Measurements from ENCODE around the gene DCDC1. TPM values are rescaled to one million over a fixed set of nuclear protein-coding genes. Genes with fewer than 3 reads are reported as not detected.
"Not testable (repeated sequence)": the region's sequence is repeated elsewhere in the genome, so short reads cannot be mapped to it uniquely, and the experiment has no call there.

Gene DCDC1
- total RNA-seq, 3 donors from 2014 or later: 0.19 TPM; not detected in 2

DNA sequence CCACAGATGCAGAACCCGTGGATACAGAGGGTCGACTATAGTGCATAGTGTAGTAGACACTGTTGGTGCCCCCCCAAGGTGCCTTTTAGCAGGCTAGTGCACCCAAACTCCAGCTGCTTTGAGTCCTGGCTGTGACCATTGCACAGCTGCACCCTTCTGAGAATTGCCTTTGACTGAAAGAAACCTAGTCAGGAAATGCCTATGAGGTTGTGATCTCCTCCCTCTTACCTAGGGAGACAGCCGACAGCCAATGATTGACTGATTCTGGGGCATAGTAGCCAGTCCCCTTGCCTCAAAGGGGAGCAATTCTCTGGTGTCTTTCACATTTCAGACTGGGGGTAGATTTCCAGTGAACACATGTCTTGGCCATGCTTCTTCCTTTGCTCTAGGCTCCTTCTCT, 74.2 kb downstream of the DCDC1 start:
- ATAC-seq: no peak
- Mint-ChIP-seq H3K36me3 (ENCODE audit: insufficient read depth) (no peaks in the 10 kb centered on the region), H3K9me3 (no peaks in the 10 kb centered on the region), H3K27me3 (ENCODE audit: low read depth) (peaks cover 2% of the 10 kb centered on the region), H3K4me3 (no peak overlapping the region), H3K4me1 (ENCODE audit: low read depth) (no peaks in the 10 kb centered on the region)
- no peak for DNase-seq

DNA sequence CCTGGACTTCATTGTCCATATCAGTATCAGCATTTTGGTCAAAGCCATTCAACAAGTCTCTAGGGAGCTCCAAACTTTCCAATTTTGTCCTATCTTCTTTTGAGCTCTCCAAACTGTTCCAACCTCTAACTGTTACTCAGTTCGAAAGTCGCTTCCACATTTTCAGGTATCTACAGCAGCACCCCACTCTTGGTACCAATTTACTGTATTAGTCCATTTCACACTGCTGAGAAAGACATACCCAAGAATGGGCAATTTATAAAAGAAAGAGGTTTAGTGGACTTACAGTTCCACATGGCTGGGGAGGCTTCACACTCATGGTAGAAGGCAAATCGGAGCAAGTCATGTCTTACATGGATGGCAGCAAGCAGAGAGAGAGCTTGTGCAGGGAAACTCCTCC, 96.0 kb downstream of the DCDC1 start:
- H3K27me3 Mint-ChIP-seq (ENCODE audit: low read depth); DNase-seq; H3K4me1 Mint-ChIP-seq (ENCODE audit: low read depth); H3K36me3 Mint-ChIP-seq (ENCODE audit: insufficient read depth); H3K4me3 Mint-ChIP-seq; ATAC-seq: not testable (repeated sequence)
- peaks cover 23% of the 10 kb centered on the region for H3K9me3 Mint-ChIP-seq

DNA sequence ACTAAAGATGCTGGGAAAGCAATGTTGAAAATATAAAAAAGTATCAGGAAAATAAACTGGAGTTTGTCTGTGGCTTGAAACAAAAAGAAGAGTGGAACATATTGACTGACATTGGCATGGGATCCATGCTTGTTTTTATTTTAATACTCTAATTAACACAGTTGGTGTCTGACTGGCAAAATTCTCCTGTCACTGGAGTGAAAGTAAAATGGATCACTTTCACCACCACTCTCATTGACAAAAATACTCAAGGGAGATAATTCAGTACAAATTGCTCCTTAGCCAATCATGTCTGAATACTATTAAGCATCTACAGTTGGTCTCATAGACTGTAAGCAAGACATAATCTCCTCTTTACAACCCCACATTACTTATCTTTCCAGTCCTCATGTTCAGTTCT, 101.8 kb downstream of the DCDC1 start:
- Mint-ChIP-seq H3K4me3 (no peak overlapping the region), H3K4me1 (ENCODE audit: low read depth) (no peaks in the 10 kb centered on the region), H3K36me3 (ENCODE audit: insufficient read depth) (no peaks in the 10 kb centered on the region), H3K9me3 (peaks cover 10% of the 10 kb centered on the region), H3K27me3 (ENCODE audit: low read depth) (peaks cover 4% of the 10 kb centered on the region)
- no peak for ATAC-seq
- DNase-seq: no peak

DNA sequence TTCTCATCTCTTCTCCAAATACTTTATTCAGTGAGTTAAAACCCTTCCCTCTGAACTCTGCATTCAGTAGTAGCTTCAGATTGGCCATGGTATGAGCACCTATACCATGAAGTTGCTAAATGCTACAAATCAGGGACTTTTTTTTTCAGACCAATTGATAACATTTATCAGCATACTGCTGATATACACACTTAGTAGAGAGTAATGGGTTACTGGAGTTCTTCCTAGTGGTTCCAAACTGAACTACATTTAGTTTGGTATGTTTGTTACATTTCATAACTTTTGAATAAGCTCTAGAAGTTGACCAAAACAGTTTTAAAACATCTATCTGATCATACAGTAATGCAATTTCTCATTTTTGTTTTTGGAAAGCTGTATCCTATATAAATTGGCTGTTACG, 104.7 kb downstream of the DCDC1 start:
- Mint-ChIP-seq H3K4me3 (no peak overlapping the region), H3K27me3 (ENCODE audit: low read depth) (no peaks in the 10 kb centered on the region), H3K9me3 (no peaks in the 10 kb centered on the region), H3K36me3 (ENCODE audit: insufficient read depth) (no peaks in the 10 kb centered on the region), H3K4me1 (ENCODE audit: low read depth) (no peaks in the 10 kb centered on the region)
- no peak for DNase-seq
- ATAC-seq: no peak

DNA sequence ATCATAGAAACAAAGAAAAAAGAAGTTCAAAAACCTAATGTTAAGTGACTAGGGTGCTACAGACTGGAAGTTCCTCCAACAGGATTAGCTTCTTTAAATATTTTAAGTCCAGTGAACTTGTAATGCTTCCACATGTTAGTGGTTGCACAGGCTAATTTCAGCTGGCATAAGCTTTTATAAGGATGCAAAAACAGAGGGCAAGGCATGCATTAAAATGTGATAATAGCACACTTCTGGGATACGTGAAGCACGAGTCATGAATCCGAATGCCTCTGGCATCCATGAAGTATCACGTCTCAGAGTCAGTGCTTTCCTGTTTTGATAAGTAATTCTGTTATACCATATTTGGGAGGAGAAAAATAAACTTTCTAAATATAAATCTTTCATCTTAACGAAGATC, 106.8 kb downstream of the DCDC1 start:
- no peak for DNase-seq
- H3K36me3 Mint-ChIP-seq (ENCODE audit: insufficient read depth): no peaks in the 10 kb centered on the region
- H3K9me3 Mint-ChIP-seq: no peaks in the 10 kb centered on the region
- no peak for ATAC-seq
- no peaks in the 10 kb centered on the region for H3K4me1 Mint-ChIP-seq (ENCODE audit: low read depth)
- H3K27me3 Mint-ChIP-seq (ENCODE audit: low read depth): no peaks in the 10 kb centered on the region
- H3K4me3 Mint-ChIP-seq: no peak overlapping the region

DNA sequence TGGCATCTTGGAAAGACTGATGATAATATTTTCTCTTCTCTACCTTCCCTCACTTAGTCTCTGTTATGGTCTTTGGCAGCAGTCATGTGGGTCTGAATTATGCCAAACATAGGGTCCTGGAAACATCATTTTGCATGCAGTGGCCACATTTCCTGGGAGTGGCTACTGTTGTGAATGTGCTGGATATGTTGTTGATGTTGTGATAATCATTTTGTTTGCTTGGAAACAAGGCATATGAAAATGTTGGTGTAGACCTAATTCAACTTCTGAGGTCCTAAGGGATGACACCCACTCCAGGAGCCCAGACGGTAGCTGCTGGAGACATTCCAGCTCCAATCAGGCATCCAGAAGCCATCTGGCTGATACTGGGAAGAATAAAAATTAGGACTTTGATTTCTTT, 109.7 kb downstream of the DCDC1 start:
- H3K36me3 Mint-ChIP-seq (ENCODE audit: insufficient read depth): no peaks in the 10 kb centered on the region
- no peaks in the 10 kb centered on the region for H3K9me3 Mint-ChIP-seq
- DNase-seq: no peak
- no peak for ATAC-seq
- no peaks in the 10 kb centered on the region for H3K4me1 Mint-ChIP-seq (ENCODE audit: low read depth)
- no peak overlapping the region for H3K4me3 Mint-ChIP-seq
- no peaks in the 10 kb centered on the region for H3K27me3 Mint-ChIP-seq (ENCODE audit: low read depth)

DNA sequence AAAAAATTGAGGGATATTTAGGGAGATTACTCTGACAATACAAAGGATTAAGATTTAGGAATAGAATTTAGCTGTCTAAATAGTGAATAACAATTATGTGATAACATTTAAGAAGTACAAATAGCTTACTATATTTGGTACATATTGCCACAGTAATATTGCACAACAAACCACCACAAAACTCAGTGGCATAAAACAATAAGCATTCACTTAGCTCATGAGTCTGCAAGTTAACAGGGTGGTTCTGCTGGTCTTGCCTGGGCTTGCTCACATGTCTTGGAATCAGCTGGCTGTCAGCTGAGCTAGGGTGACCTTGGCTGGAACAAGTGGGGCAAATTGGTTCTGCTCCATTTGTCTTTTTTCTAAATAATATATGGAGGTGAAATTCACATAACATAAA, 115.1 kb downstream of the DCDC1 start:
- ATAC-seq (no peak), DNase-seq (no peak)
- Mint-ChIP-seq H3K27me3 (ENCODE audit: low read depth) (peaks cover 4% of the 10 kb centered on the region), H3K4me3 (no peak overlapping the region), H3K36me3 (ENCODE audit: insufficient read depth) (no peaks in the 10 kb centered on the region), H3K9me3 (no peaks in the 10 kb centered on the region), H3K4me1 (ENCODE audit: low read depth) (no peaks in the 10 kb centered on the region)

DNA sequence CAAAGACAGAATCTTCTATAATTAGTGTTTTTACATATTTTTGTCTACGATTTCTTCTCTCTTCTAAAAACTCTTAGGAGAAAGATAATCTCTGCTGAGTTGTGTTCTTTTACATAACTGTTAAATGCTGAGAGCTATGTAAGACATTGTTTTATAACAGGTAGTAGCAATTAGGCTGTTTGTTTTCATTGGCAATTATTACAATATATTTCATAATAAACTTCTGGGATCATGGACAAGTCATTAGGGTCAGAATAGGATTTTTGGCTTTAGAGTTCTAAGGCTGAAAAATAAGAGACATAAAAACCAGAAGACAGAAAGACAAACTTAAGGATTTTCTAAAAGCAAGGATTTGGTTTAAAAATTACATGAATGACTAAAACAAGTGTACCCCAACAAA, 120.8 kb downstream of the DCDC1 start:
- Mint-ChIP-seq H3K4me3 (no peak overlapping the region), H3K36me3 (ENCODE audit: insufficient read depth) (no peaks in the 10 kb centered on the region), H3K4me1 (ENCODE audit: low read depth) (no peaks in the 10 kb centered on the region), H3K9me3 (no peaks in the 10 kb centered on the region), H3K27me3 (ENCODE audit: low read depth) (peaks cover 7% of the 10 kb centered on the region)
- DNase-seq (no peak), ATAC-seq (no peak)

DNA sequence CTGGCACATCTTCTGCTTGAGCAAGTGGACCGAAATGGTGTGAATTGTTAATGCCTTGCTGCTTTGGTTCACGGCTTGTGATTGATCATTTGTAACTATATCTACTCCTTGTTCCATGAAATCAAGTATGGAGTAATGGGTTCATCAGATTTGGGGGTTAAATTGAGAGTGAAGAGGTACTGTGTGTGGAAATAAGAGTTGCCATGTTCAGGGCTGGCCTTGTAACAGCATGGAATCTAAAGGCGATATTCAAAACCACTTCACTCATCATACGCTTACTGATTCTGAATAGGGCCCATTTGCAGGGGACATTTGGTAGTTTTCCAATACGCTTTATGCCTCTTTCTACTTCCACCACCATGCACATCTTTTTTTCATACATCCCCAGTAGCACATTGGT, 122.2 kb downstream of the DCDC1 start:
- ATAC-seq (no peak), DNase-seq (no peak)
- Mint-ChIP-seq H3K36me3 (ENCODE audit: insufficient read depth) (no peaks in the 10 kb centered on the region), H3K4me3 (no peak overlapping the region), H3K27me3 (ENCODE audit: low read depth) (peaks cover 7% of the 10 kb centered on the region), H3K9me3 (no peaks in the 10 kb centered on the region), H3K4me1 (ENCODE audit: low read depth) (no peaks in the 10 kb centered on the region)

DNA sequence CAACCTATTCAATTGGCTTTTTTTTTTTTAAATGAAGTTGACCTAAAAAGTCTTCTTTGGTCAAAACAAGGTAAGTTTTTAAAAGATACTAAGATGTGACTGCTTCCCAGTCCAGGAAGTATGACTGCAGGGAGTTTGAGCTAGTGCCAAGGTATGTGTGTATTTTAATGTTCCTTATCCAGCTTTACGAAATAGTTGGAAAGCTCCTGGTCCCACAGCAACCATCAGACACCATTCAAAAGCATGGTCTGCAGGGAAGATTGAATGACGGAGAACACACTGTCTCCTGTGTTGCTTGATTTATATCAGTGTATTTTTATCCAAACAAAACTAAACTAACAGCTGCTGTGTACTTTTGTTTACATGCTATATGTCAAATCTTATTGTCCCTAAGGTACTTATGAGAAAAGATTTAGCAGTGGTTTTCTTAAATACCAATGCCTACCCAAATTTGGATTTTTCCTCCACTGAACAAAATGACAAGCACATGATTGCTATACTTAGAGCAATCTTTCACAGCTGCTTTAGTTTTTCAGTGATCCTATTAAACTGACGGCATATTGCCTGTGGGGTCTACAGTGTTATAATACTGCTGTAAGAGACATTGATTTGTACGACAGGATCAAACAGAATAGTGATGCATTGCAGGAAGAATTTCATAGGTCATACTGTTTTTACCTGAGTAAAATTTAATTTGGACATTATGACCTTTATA, 122.9 kb downstream of the DCDC1 start:
- ATAC-seq: no peak
- Mint-ChIP-seq H3K27me3 (ENCODE audit: low read depth) (peaks cover 7% of the 10 kb centered on the region), H3K4me1 (ENCODE audit: low read depth) (no peaks in the 10 kb centered on the region), H3K4me3 (no peak overlapping the region), H3K9me3 (no peaks in the 10 kb centered on the region), H3K36me3 (ENCODE audit: insufficient read depth) (no peaks in the 10 kb centered on the region)
- no peak for DNase-seq

DNA sequence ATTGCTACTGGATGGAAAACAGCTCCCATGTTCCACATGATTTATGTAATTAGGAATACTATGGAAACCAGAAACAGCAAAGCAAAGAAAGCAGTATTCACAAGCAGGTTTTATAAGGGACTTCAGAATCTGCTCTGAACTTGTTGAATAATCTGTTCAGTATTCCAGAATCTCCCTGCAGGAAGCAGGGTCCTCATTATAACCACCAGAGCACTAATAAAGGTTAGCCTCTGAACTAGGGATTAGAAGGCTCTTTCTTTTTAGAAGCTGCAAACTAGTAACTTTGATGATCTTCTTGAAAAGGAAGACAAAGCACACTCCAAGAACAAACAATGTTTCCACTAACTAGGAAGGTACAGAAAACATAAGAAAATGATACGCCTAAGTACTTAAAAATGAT, 125.8 kb downstream of the DCDC1 start:
- ATAC-seq (no peak), DNase-seq (no peak)
- Mint-ChIP-seq H3K4me3 (no peak overlapping the region), H3K4me1 (ENCODE audit: low read depth) (no peaks in the 10 kb centered on the region), H3K27me3 (ENCODE audit: low read depth) (peaks cover 3% of the 10 kb centered on the region), H3K36me3 (ENCODE audit: insufficient read depth) (no peaks in the 10 kb centered on the region), H3K9me3 (no peaks in the 10 kb centered on the region)

DNA sequence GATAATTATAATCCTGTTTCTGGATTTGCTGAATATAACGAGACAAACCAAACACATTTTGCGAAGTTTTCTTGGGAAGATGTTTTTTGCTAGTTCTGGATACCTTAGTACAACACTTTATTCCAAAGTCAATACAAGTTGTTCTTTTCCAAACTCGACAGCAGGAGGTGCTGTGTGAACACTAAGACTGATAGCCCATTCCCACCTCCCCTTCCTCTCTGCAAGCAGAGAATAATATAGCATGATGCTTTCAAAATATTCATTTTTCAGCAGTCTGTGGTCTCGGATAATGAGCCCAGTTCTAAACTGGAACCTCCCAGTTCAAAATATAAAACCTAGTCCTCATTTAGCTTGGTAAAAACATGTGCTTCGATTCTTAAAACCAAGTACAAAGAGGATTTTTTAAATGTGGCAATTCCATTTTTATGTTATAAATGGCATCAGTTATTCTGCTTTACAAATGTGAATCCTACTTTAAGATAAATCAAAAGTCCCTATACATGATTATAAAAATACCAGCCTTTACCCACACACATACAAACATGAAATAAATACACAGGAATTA, 129.1 kb downstream of the DCDC1 start:
- no peaks in the 10 kb centered on the region for H3K36me3 Mint-ChIP-seq (ENCODE audit: insufficient read depth)
- H3K27me3 Mint-ChIP-seq (ENCODE audit: low read depth): peaks cover 6% of the 10 kb centered on the region

DNA sequence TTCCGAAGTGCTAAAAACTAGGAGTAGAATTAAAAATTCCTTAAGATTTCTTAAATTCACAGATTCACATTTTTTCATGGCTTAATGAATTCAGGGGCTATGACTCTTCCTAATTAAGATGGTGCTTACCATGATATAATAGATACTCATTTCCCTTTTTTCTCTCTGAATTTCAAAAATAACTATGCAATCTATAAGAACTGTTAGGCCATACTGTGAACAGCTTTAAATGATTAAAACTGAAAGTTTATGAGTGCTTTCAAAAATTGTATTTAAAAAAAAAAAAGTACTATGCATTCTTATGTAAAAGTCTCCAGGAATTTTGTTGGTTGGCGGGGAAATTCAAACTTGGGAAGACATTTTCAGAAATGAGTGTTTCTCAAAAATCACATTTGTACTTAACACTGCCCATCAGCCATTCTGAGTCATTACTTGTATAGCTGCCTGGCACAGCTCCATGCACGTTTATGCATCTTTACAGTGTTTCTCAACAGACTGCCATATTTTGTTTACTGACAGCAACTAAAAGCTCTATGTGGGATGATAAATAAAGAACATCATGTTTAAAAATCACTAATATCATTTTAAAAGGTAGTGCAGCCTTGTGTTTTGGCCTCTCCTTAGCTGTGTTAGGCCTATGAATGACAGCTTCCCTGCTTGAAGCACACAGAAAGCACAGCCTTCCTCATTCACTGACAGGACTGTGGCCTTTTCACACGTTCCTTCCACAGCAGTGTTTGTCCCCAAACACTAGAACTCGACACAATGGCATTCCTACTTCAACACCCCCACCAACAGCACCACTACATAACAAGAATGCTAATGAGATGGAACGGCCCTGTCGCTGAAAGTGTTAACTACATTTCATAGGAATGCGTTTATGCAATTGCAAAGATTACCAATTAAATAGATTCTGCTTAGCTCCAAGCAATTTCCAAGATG, 131.4 kb downstream of the DCDC1 start:
- no peak for ATAC-seq
- H3K4me3 Mint-ChIP-seq: no peak overlapping the region
- H3K9me3 Mint-ChIP-seq: no peaks in the 10 kb centered on the region
- H3K36me3 Mint-ChIP-seq (ENCODE audit: insufficient read depth): no peaks in the 10 kb centered on the region
- no peaks in the 10 kb centered on the region for H3K4me1 Mint-ChIP-seq (ENCODE audit: low read depth)
- H3K27me3 Mint-ChIP-seq (ENCODE audit: low read depth): peaks cover 3% of the 10 kb centered on the region
- no peak for DNase-seq

More for the DNA sequence above, 129.1 kb downstream of the DCDC1 start:
- no peak for DNase-seq
- H3K9me3 Mint-ChIP-seq: no peaks in the 10 kb centered on the region
- no peak for ATAC-seq
- H3K4me3 Mint-ChIP-seq: no peak overlapping the region
- no peaks in the 10 kb centered on the region for H3K4me1 Mint-ChIP-seq (ENCODE audit: low read depth)

DNA sequence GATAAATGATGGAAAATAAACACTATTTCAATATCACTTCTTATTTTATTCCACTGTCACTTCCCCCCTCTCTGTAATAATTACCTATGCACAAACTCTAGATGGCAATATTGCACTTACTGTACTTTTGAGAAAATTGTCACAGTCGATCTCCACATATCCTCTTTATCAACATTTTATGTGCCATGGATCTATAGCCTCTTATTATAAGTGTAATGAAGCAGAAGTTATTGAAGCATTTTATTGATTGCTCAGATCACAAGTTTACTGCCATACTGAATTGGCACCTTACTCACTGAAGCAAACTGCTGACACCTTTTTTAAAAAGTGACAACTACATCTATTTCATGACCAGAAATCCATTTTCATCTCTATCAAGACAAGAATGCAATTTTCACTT, 133.4 kb downstream of the DCDC1 start:
- Mint-ChIP-seq H3K36me3 (ENCODE audit: insufficient read depth) (no peaks in the 10 kb centered on the region), H3K4me1 (ENCODE audit: low read depth) (no peaks in the 10 kb centered on the region), H3K9me3 (no peaks in the 10 kb centered on the region), H3K27me3 (ENCODE audit: low read depth) (peaks cover 3% of the 10 kb centered on the region), H3K4me3 (no peak overlapping the region)
- DNase-seq (no peak), ATAC-seq (no peak)

DNA sequence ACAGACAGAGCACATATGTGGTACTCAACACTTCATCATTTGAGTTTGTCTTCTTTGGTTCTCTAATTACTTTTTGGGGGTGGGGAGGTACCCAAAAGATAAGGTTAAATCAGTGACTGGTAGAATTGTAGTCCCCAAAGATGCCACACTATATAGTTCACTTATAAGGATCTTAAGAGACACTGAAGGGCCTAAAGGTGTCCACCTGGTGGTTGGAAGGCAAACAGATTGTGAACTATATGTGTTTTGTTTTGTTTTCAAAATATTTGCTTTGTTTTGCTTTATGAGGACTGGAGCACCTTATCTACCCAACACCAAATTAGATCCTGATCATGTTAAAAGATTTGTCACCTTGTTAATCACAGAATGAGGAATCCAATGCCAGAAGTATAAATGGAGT, 136.1 kb downstream of the DCDC1 start:
- Mint-ChIP-seq H3K4me3 (no peak overlapping the region), H3K9me3 (no peaks in the 10 kb centered on the region), H3K4me1 (ENCODE audit: low read depth) (no peaks in the 10 kb centered on the region), H3K27me3 (ENCODE audit: low read depth) (peaks cover 3% of the 10 kb centered on the region), H3K36me3 (ENCODE audit: insufficient read depth) (no peaks in the 10 kb centered on the region)
- no peak for DNase-seq
- no peak for ATAC-seq

Data from activated T-cell treated with anti-CD3 and anti-CD28 coated beads, Interleukin-2, amount 50 U/mL, for 4 hours (primary cell).